ENCODE measurements around the gene PSORS1C1.
A peak's percentile ranks its signal among the peaks of the same experiment; 100 is the strongest.

Gene PSORS1C1

DNA sequence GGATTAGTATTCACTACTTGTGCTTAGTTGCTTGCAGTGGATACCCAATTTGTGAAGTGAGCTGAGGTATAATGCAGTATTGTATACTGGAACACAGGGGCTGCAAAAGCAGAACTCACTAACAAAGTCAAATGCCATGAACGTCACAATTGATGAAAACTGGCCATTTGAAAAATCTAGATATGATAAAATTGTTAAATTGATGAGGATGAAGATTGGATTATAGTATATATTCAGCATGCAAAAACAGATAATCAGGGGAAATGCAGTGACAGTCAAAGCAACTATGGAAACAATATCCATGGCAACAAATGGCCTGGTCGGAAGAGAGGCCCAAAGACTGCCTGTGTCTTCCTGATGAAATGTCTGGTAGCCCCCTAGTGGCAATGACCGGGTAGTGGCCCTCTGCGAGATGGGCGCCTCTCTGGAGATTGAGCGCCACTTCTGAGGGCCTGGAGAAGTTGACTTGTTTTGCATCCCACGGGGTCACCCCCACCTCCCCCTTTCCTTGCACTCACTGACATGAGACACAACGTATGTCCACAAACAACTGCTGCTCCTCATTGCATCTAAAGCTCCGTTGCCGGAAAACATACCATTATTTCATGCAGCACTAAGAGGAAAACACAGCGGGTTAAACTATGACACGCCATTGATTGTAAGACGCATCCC lies 45.8 kb upstream of the PSORS1C1 start:
- Histone ChIP-seq H3F3A (ENCODE audit: control insufficient read depth, insufficient read depth) (no peaks in the 10 kb centered on the region), H3K27me3 (ENCODE audit: control insufficient read depth, low read length) (peaks cover 4% of the 10 kb centered on the region), H3K36me3 (ENCODE audit: control insufficient read depth, low read length) (no peaks in the 10 kb centered on the region), H3K9me2 (replicated peaks; ENCODE audit: control insufficient read depth, low read length) (no peaks in the 10 kb centered on the region), H3K4me2 (ENCODE audit: low read length) (no peak overlapping the region), H3K9me3 (ENCODE audit: control insufficient read depth, insufficient read depth, low read length) (no peaks in the 10 kb centered on the region), H3K4me3 (ENCODE audit: low read length) (no peak overlapping the region), H3K27ac (ENCODE audit: low read depth, low read length) (no peak overlapping the region), H4K20me1 (ENCODE audit: control insufficient read depth, insufficient read depth, low read depth, low read length) (no peaks in the 10 kb centered on the region), H3K79me2 (ENCODE audit: control insufficient read depth, low read length) (no peaks in the 10 kb centered on the region), H3K4me1 (ENCODE audit: control insufficient read depth, low read length) (no peaks in the 10 kb centered on the region)
- TF ChIP-seq, protein P1, sequence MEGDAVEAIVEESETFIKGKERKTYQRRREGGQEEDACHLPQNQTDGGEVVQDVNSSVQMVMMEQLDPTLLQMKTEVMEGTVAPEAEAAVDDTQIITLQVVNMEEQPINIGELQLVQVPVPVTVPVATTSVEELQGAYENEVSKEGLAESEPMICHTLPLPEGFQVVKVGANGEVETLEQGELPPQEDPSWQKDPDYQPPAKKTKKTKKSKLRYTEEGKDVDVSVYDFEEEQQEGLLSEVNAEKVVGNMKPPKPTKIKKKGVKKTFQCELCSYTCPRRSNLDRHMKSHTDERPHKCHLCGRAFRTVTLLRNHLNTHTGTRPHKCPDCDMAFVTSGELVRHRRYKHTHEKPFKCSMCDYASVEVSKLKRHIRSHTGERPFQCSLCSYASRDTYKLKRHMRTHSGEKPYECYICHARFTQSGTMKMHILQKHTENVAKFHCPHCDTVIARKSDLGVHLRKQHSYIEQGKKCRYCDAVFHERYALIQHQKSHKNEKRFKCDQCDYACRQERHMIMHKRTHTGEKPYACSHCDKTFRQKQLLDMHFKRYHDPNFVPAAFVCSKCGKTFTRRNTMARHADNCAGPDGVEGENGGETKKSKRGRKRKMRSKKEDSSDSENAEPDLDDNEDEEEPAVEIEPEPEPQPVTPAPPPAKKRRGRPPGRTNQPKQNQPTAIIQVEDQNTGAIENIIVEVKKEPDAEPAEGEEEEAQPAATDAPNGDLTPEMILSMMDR (IDR thresholded peaks at IDR 0.05; ENCODE audit: low read depth, low read length, poor library complexity, severe bottlenecking), result peak; percentile 87
- no peak for TF ChIP-seq EZH2phosphoT487 (IDR thresholded peaks at IDR 0.05; ENCODE audit: borderline replicate concordance, low read length)

DNA sequence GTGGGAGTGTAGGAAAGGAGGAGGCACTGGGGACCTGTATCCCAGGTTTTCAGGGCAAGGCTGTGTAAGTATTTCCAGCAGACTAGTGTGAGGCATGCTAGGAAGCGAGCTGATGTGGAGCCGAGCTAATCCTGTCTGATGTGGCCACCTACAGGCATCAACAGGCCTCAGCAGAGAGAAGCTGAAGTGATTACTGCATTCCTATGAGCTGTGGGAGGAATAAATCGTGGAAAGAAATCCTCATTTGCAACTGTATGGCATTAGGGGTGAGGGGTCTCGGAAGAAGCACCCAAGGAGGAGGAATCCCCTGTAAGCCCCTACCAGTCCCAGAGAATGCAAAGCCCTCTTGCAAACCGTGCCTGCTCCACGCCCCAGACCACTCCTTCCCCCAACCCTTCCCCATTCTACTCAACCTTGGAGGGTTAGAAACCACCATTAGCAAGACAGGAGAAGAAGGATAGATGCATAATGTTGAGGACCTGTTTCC lies 43.8 kb upstream of the PSORS1C1 start:
- H3K4me2 ChIP-seq (ENCODE audit: low read length), result no peak overlapping the region
- no peaks in the 10 kb centered on the region for H3F3A ChIP-seq (ENCODE audit: control insufficient read depth, insufficient read depth)

DNA sequence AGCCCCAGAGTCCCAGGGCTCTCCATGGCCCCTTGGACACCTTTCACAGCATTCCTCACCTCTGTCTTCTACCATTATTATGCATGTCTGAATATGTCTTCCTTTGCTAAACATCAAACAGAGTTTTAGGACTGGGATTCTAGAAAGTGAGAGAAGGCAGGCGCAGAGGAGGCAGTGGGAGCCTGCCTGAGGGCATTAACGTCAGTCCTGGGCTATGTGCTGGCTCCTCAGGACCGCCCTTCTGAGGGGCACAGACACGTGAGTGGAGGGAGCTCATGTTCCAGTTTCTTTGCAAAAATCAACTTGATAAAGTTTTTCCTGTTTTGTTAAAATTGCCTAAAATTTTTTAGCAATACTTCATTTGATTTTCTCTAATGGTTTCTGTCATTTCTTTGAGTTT lies 40.2 kb upstream of the PSORS1C1 start:
- TF ChIP-seq EZH2phosphoT487 (IDR thresholded peaks at IDR 0.05; ENCODE audit: borderline replicate concordance, low read length), result no peak
- TF ChIP-seq, protein P1 (IDR thresholded peaks at IDR 0.05; ENCODE audit: low read depth, low read length, poor library complexity, severe bottlenecking), result no peak
- no peaks in the 10 kb centered on the region for H3K4me1 ChIP-seq (ENCODE audit: control insufficient read depth, low read length)
- H3K79me2 ChIP-seq (ENCODE audit: control insufficient read depth, low read length), result no peaks in the 10 kb centered on the region
- H4K20me1 ChIP-seq (ENCODE audit: control insufficient read depth, insufficient read depth, low read depth, low read length), result no peaks in the 10 kb centered on the region
- H3K27ac ChIP-seq (ENCODE audit: low read depth, low read length), result no peak overlapping the region
- H3K4me3 ChIP-seq (ENCODE audit: low read length), result no peak overlapping the region
- H3K9me2 ChIP-seq (replicated peaks; ENCODE audit: control insufficient read depth, low read length), result no peaks in the 10 kb centered on the region
- no peaks in the 10 kb centered on the region for H3K36me3 ChIP-seq (ENCODE audit: control insufficient read depth, low read length)
- no peaks in the 10 kb centered on the region for H3K9me3 ChIP-seq (ENCODE audit: control insufficient read depth, insufficient read depth, low read length)
- H3K4me2 ChIP-seq (ENCODE audit: low read length), result no peak overlapping the region
- no peaks in the 10 kb centered on the region for H3F3A ChIP-seq (ENCODE audit: control insufficient read depth, insufficient read depth)
- H3K27me3 ChIP-seq (ENCODE audit: control insufficient read depth, low read length), result no peaks in the 10 kb centered on the region

More for the DNA sequence above, 43.8 kb upstream of the PSORS1C1 start:
- H4K20me1 ChIP-seq (ENCODE audit: control insufficient read depth, insufficient read depth, low read depth, low read length), result no peaks in the 10 kb centered on the region
- no peaks in the 10 kb centered on the region for H3K27me3 ChIP-seq (ENCODE audit: control insufficient read depth, low read length)
- no peaks in the 10 kb centered on the region for H3K36me3 ChIP-seq (ENCODE audit: control insufficient read depth, low read length)
- no peaks in the 10 kb centered on the region for H3K4me1 ChIP-seq (ENCODE audit: control insufficient read depth, low read length)
- TF ChIP-seq, protein P1 (IDR thresholded peaks at IDR 0.05; ENCODE audit: low read depth, low read length, poor library complexity, severe bottlenecking), result peak; percentile 21
- TF ChIP-seq EZH2phosphoT487 (IDR thresholded peaks at IDR 0.05; ENCODE audit: borderline replicate concordance, low read length), result no peak
- no peaks in the 10 kb centered on the region for H3K9me2 ChIP-seq (replicated peaks; ENCODE audit: control insufficient read depth, low read length)
- H3K4me3 ChIP-seq (ENCODE audit: low read length), result no peak overlapping the region
- H3K27ac ChIP-seq (ENCODE audit: low read depth, low read length), result no peak overlapping the region
- H3K79me2 ChIP-seq (ENCODE audit: control insufficient read depth, low read length), result no peaks in the 10 kb centered on the region
- no peaks in the 10 kb centered on the region for H3K9me3 ChIP-seq (ENCODE audit: control insufficient read depth, insufficient read depth, low read length)
